K562 (cell line): ENCODE data around the gene LINGO3. TPM values are rescaled to one million over a fixed set of nuclear protein-coding genes. Genes with fewer than 3 reads are reported as not detected.
A peak's percentile ranks its signal among the peaks of the same experiment; 100 is the strongest.

Experiments
- CBX2 ChIP-seq: fragments of 200-600 bp; sonication (generic); IDR thresholded peaks from one replicate; pipeline ENCODE4 v1.6.1; 2012; ENCODE audit warnings: mild to moderate bottlenecking, low read length, inconsistent platforms; ENCODE audit not compliant: insufficient read depth, poor library complexity, severe bottlenecking
- CTBP1 ChIP-seq: fragments of 450-650 bp; IDR thresholded peaks from 2 replicates; pipeline ENCODE4 v1.6.1; 2016; ENCODE audit warnings: borderline replicate concordance
- GABPB2 ChIP-seq: fragments of 250-450 bp; sonication (Bioruptor Pico); conservative IDR thresholded peaks from 2 replicates; pipeline ENCODE4 v1.5.1; 2021; ENCODE audit warnings: mild to moderate bottlenecking
- HNRNPH1 ChIP-seq: fragments of 200-400 bp; formaldehyde crosslinking; optimal IDR thresholded peaks from 2 replicates; pipeline ENCODE3; 2017; ENCODE audit warnings: low read depth, mild to moderate bottlenecking, low read length, moderate library complexity
- MEF2D ChIP-seq: conservative IDR thresholded peaks from 2 replicates; pipeline ENCODE4 v1.6.1; 2016; ENCODE audit warnings: low read depth, missing genetic modification characterization, missing compliant biosample characterization
- MTA1 ChIP-seq: fragments of 450-650 bp; IDR thresholded peaks from 2 replicates; pipeline ENCODE4 v1.6.1; 2017; ENCODE audit warnings: borderline replicate concordance
- MTA3 ChIP-seq: fragments of 450-650 bp; formaldehyde crosslinking; IDR thresholded peaks from 2 replicates; pipeline ENCODE4 v1.6.1; 2017; ENCODE audit warnings: mild to moderate bottlenecking, borderline replicate concordance
- PCBP1 ChIP-seq: fragments of 200-400 bp; formaldehyde crosslinking; IDR thresholded peaks from 2 replicates; pipeline ENCODE4 v1.6.1; 2018; ENCODE audit warnings: mild to moderate bottlenecking, low read depth, low read length; ENCODE audit not compliant: poor library complexity, severe bottlenecking
- PHTF2 ChIP-seq: fragments of 250-450 bp; sonication (Bioruptor Pico); IDR thresholded peaks from 2 replicates; pipeline ENCODE4 v1.5.0; 2021; ENCODE audit warnings: mild to moderate bottlenecking
- POLR2H ChIP-seq: IDR thresholded peaks from 2 replicates; pipeline ENCODE4 v1.6.1; 2016; ENCODE audit warnings: missing genetic modification characterization, low read depth, mild to moderate bottlenecking, control low read depth, missing compliant biosample characterization, moderate library complexity
- TGIF2 ChIP-seq: sonication (generic); formaldehyde crosslinking; IDR thresholded peaks from 2 replicates; pipeline ENCODE4 v1.8.1; 2022; ENCODE audit warnings: mild to moderate bottlenecking, missing genetic modification reagents, moderate library complexity
- THRB ChIP-seq: fragments of 450-650 bp; formaldehyde crosslinking; conservative IDR thresholded peaks from 2 replicates; pipeline ENCODE4 v1.4.0; 2022; ENCODE audit warnings: mild to moderate bottlenecking, missing genetic modification characterization
- UBTF ChIP-seq, 2 experiments: IDR thresholded peaks; 2 replicates each; pipeline ENCODE4 v1.6.1; 2012; ENCODE audit warnings: improper control_type of control experiment in 2 of 2, low read depth in 2 of 2, low read length in 2 of 2, borderline replicate concordance in 1 of 2
- ZBTB26 ChIP-seq: fragments of 450-650 bp; formaldehyde crosslinking; IDR thresholded peaks from 2 replicates; pipeline ENCODE4 v1.4.0; 2022; ENCODE audit warnings: missing genetic modification characterization
- ZBTB8A ChIP-seq: fragments of 450-650 bp; IDR thresholded peaks from 2 replicates; pipeline ENCODE4 v1.6.1; 2018; ENCODE audit warnings: mild to moderate bottlenecking, moderate library complexity; ENCODE audit not compliant: partially characterized antibody
- ZMIZ1 ChIP-seq, 2 experiments: fragments of 150-350 bp in 1 of 2; IDR thresholded peaks; 2 replicates each; pipeline ENCODE4 v1.6.1; 2012 to 2016; ENCODE audit warnings: low read depth in 2 of 2, low read length in 2 of 2, mild to moderate bottlenecking in 1 of 2, moderate library complexity in 1 of 2
- ZNF717 ChIP-seq: fragments of 250-450 bp; sonication (Bioruptor Pico); IDR thresholded peaks from 2 replicates; pipeline ENCODE4 v1.5.0; 2021
- ZNF778 ChIP-seq: fragments of 450-650 bp; formaldehyde crosslinking; IDR thresholded peaks from 2 replicates; pipeline ENCODE4 v1.4.0; 2020; ENCODE audit warnings: mild to moderate bottlenecking, moderate library complexity
- ZNF830 ChIP-seq: fragments of 250-450 bp; sonication (Bioruptor Pico); IDR thresholded peaks from 2 replicates; pipeline ENCODE4 v1.5.0; 2021; ENCODE audit warnings: mild to moderate bottlenecking
- polyA plus RNA-seq, 8 experiments: library from polyadenylated mRNA; depleted of rRNA in 4 of 8; stranded (reverse) in 5 of 8; unstranded in 3 of 8; fragments of >200 nt; fragmentation: Nextera tagmentation in 2 of 8; fragmentation: Illumina TruSeq in 1 of 8; extraction: Ambion mirVana in 2 of 8; extraction: Trizol in 1 of 8; gene quantifications; 2 replicates each; pipeline versions ENCODE4 v1.2.1 to v1.2.3, GENCODE V29; 2011 to 2014; ENCODE audit warnings: inconsistent platforms in 1 of 8, missing spikeins in 1 of 8
- total RNA-seq, 7 experiments: library from RNA; depleted of rRNA in 6 of 7; stranded (reverse); fragments of >200 nt in 6 of 7; fragmentation: Illumina TruSeq in 2 of 7; extraction: Trizol in 2 of 7; gene quantifications; 2 replicates each; pipeline versions ENCODE4 v1.2.1 to v1.2.3, GENCODE V29; 2011 to 2021; ENCODE audit warnings: low replicate concordance in 1 of 7

Gene LINGO3
- total and polyA plus RNA-seq, 9 of the 15 experiments (the other 6 are each of a cell fraction or from before 2014, with no cell fraction given), result 0.03 to 0.05 (median 0.03) TPM; not detected in 6

- TF ChIP-seq UBTF (IDR thresholded peaks at IDR 0.05; ENCODE audit: borderline replicate concordance in 1 of 2, low read depth in 2 of 2, low read length in 2 of 2), result 0 out of 4 replicates have a peak, but pooled peaks have one; percentile 3 to 49
- TF ChIP-seq POLR2H, result 0 out of 2 replicates have a peak, but pooled peaks have one; percentile 32
- TF ChIP-seq ZNF830 (CRISPR knock-in tag), result peak; percentile 68; the same call in 1 of the 2 replicates
- TF ChIP-seq CTBP1, result no peak
- TF ChIP-seq TGIF2, result no peak
- no peak for TF ChIP-seq ZNF717 (CRISPR knock-in tag)
- no peak for TF ChIP-seq CBX2
- no peak for TF ChIP-seq THRB (CRISPR knock-in tag)
- no peak for TF ChIP-seq MTA1
- TF ChIP-seq MEF2D, result no peak
- TF ChIP-seq ZMIZ1 (IDR thresholded peaks at IDR 0.05; ENCODE audit: low read depth in 2 of 2, low read length in 2 of 2), result no peak
- TF ChIP-seq GABPB2 (CRISPR knock-in tag), result no peak
- 0 out of 2 replicates have a peak, but pooled peaks have one; percentile 76 for TF ChIP-seq PHTF2 (CRISPR knock-in tag)
- TF ChIP-seq ZBTB26 (CRISPR knock-in tag), result no peak
- no peak for TF ChIP-seq ZNF778 (CRISPR knock-in tag)
- no peak for TF ChIP-seq MTA3
- peak; percentile 83 for TF ChIP-seq PCBP1
- no peak for TF ChIP-seq ZBTB8A
- TF ChIP-seq HNRNPH1, result no peak
These were observed 37.3 kb downstream of the LINGO3 start (continued) for GRCh38 chr19:2270423-2271233.
